IPS DF 19.7 (cell line): Measurements from ENCODE around the gene RXRA.
"Not testable (repeated sequence)": the region's sequence is repeated elsewhere in the genome, so short reads cannot be mapped to it uniquely, and the experiment has no call there.

Experiments used
- DNase-seq: peaks from one replicate; pipeline ENCODE4 v3.0.0-alpha.2; 2013; ENCODE audit warnings: low read depth, low spot score

Gene RXRA

GRCh38 chr9:134293611-134294152 is 32.6 kb upstream of the RXRA start:
- DNase-seq: no peak

- no peak for DNase-seq
Observed at GRCh38 chr9:134294153-134295071, 31.8 kb upstream of the RXRA start.

- DNase-seq: no peak
Observed at GRCh38 chr9:134295101-134295745, 31.0 kb upstream of the RXRA start.

DNA sequence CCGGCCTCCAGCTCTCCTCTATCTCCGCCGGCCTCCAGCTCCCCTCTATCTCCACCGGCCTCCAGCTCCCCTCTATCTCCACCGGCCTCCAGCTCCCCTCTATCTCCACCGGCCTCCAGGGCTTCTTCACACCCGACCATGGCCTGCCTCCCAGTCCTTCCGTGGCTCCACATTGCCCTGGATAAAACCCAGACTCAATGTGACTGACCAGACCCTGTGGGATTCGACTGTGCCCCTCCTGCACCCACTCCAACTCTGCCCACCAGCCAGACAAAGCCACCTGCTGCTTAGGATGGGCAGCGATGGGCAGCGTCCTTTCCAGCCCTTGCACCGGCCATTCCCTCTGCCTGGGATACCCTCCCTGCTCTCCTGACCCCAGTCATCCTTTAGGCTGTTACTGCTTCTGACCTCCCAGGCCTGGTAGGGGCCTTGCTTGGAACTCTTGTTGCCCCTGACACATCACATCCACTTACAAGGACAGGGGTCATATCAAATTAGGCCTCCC is 30.5 kb upstream of the RXRA start:
- no peak for DNase-seq

DNA sequence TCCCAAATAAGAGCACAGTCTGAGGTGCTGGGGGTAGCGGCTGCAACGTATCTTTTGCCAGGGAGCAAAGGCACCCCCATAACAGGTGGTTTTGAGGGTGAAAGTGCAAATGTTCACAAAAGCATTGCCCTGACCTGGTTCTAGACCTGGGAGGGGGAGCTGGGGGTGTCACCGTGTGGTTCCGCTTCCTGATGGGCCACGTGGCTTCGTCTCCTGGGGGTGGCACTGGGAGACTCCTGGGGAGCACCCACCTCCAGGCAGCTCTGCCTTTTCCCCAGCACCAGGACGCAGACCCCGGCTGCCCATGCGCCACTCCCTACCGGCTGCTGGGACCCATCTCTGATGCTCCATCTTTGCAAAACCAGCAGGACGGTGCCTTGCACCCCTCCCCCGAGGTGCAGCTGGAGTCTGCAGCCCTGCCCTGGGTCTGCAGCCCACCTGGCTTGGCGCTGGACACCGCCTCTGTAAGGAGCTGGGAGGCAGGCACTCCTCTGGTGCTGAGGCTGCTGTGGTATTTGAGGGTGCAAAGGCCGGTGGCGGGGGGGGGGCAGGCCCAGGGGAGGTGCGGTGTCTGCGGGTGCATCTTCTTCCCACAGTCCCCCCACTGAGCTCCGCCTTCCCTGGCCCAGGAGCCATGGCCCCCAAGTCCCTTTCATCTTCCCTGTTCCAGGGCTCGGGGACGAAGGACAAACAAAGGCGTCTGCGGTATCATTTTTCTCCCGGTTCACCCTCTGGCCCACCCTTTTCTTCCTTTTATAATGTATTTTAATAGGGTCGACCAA is 29.8 kb upstream of the RXRA start:
- no peak for DNase-seq

GRCh38 chr9:134297083-134297410 is 29.2 kb upstream of the RXRA start:
- DNase-seq: no peak

DNA sequence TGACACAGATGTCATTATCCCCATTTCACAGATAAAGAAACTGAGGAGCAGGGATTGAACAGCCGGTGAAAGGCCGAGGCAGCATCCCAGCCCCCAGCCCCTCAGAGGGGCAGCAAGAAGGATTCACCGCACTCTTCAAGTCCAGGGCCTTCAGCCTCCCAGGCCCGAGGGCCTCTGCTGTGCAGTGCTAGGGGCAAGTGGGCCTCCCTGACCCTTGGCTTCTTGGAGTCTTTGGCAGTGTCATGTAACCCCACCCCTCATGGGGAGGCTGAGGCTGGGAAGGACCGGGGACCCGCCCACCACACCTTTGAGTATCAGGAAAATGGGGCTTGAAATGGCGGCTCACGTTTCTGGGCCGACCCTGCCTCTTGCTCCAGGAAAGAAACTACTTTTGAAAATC is 28.7 kb upstream of the RXRA start:
- no peak for DNase-seq

DNA sequence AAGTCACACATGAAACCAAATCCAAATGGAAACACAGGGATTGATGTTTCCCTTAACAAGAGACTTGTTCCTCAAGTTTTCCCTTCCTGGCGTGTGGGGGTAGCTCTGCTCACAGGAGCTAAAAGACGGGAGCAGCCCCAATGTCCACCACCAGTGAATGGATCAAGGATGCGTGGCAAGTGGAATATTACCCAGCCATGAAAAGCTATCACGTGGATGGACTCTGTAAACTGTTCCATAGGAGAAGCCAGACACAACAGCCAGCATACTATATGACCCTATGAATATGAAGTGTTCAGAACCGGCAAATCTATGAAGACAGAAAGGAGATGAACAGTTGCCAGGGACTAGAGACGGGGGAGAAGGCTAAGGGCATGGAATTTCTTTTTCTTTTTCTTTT is 28.3 kb upstream of the RXRA start:
- no peak for DNase-seq

DNA sequence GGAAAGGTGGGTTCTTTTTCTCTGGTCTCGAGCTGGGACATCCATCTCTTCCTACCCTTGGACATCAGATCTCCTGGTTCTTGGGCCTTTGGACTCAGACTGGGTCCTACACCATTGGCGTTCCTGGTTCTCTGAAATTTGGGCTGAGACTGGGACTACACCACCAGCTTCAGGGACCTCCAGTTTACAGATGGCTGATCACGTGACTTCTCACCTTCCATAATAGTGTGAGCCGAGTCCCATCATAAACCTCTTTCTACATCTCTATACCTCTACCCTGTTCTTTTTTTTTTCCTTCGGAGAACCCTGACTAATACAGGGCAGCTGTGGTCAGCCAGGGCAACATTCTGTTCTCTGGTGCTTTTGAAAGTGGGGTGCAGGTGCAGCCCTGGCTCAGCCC is 27.2 kb upstream of the RXRA start:
- DNase-seq: no peak

- no peak for DNase-seq
Observed at GRCh38 chr9:134299883-134300282, 26.4 kb upstream of the RXRA start.

- DNase-seq: no peak
Observed at GRCh38 chr9:134301387-134302129, 24.7 kb upstream of the RXRA start.

GRCh38 chr9:134302130-134302817 is 24.0 kb upstream of the RXRA start:
- no peak for DNase-seq

GRCh38 chr9:134303601-134304000 is 22.7 kb upstream of the RXRA start:
- DNase-seq: no peak

- no peak for DNase-seq
Observed at GRCh38 chr9:134304261-134304660, 22.0 kb upstream of the RXRA start.

- DNase-seq: no peak
Observed at GRCh38 chr9:134304690-134305089, 21.6 kb upstream of the RXRA start.

DNA sequence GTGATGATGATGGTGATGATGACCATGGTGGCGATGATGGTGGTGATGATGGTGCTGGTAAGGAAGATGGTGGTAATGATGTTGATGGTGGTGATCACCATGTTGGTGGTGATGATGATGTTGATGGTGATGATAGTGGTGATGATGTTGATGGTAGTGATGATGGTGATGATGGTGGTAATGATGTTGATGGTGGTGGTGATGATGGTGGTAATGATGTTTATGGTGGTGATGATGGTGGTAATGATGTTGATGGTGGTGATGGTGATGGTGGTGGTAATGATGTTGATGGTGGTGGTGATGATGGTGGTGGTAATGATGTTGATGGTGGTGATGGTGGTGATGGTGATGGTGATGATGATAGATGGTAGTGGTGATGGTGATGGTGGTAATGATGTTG is 20.7 kb upstream of the RXRA start:
- DNase-seq: no peak

- not testable (repeated sequence) for DNase-seq
Observed at GRCh38 chr9:134306042-134306441, 20.2 kb upstream of the RXRA start.

GRCh38 chr9:134306636-134307600 is 19.3 kb upstream of the RXRA start:
- no peak for DNase-seq
